ENCODE results near the gene PTPRM. TPM values are rescaled to one million over a fixed set of nuclear protein-coding genes. Genes with fewer than 3 reads are reported as not detected.

Gene PTPRM
- total RNA-seq, 4 donors from 2014 or later, result 170 to 198 (median 182) TPM

- WGBS, 2 donors, result 77 to 82% methylated on average over 2 of the region's 2 CpGs
- Histone ChIP-seq H3K4me1 (peaks cover 14 to 16% of the 10 kb centered on the region in 2 donors), H3K9me3 (no peaks in the 10 kb centered on the region), H3K4me3 (replicated peaks in 1 of 3) (no peak overlapping the region), H3K36me3 (no peaks in the 10 kb centered on the region), H3K27me3 (no peaks in the 10 kb centered on the region), H3K27ac (no peak overlapping the region)
- no peak for TF ChIP-seq CTCF (IDR thresholded peaks at IDR 0.05)
- TF ChIP-seq POLR2A (IDR thresholded peaks at IDR 0.05), result no peak
- DNase-seq, result no peak
- intact Hi-C loops (cut with DNase I), result loop anchor here (10.0 kb wide), 1 partner anchor 927 kb away; no protein-coding TSS in a partner anchor
Observed at GRCh38 chr18:7557973-7558372, 9.1 kb upstream of the PTPRM start.

- H3K27me3 ChIP-seq, result no peaks in the 10 kb centered on the region
- TF ChIP-seq CTCF (IDR thresholded peaks at IDR 0.05) (no peak), POLR2A (IDR thresholded peaks at IDR 0.05) (no peak)
- WGBS, 2 donors, result 97% methylated on average over 2 of the region's 2 CpGs
- no peaks in the 10 kb centered on the region for H3K9me3 ChIP-seq
- H3K4me1 ChIP-seq, result peaks cover 15 to 16% of the 10 kb centered on the region in 2 donors
- intact Hi-C loops (cut with DNase I), result loop anchor here (10.0 kb wide), 1 partner anchor 926 kb away; no protein-coding TSS in a partner anchor
- no peak overlapping the region for H3K4me3 ChIP-seq (replicated peaks in 1 of 3)
- no peak for DNase-seq
- H3K36me3 ChIP-seq, result no peaks in the 10 kb centered on the region
- no peak overlapping the region for H3K27ac ChIP-seq
Observed at GRCh38 chr18:7558769-7559168, 8.3 kb upstream of the PTPRM start.

- Histone ChIP-seq H3K4me3 (replicated peaks in 1 of 3) (no peak overlapping the region), H3K4me1 (peaks cover 15 to 16% of the 10 kb centered on the region in 2 donors), H3K27ac (no peak overlapping the region), H3K9me3 (no peaks in the 10 kb centered on the region), H3K27me3 (no peaks in the 10 kb centered on the region), H3K36me3 (no peaks in the 10 kb centered on the region)
- DNase-seq, result no peak
- 79 to 85% methylated on average over 2 to 4 of the region's 4 CpGs for WGBS, 2 donors
- intact Hi-C loops (cut with DNase I), result loop anchor here (10.0 kb wide), 1 partner anchor 925 kb away; no protein-coding TSS in a partner anchor
- TF ChIP-seq CTCF (IDR thresholded peaks at IDR 0.05), result no peak
- no peak for TF ChIP-seq POLR2A (IDR thresholded peaks at IDR 0.05)
Observed at GRCh38 chr18:7559709-7560319, 7.3 kb upstream of the PTPRM start.

GRCh38 chr18:7561909-7562460, 5.1 kb upstream of the PTPRM start:
- no peak for DNase-seq
- intact Hi-C loops (cut with DNase I), result no loop called here
- Histone ChIP-seq H3K27ac (peak overlapping the region; percentile 3 to 64 (median 17)), H3K27me3 (no peaks in the 10 kb centered on the region), H3K9me3 (no peaks in the 10 kb centered on the region), H3K4me3 (replicated peaks in 1 of 3) (no peak overlapping the region), H3K4me1 (peaks cover 23 to 28% of the 10 kb centered on the region in 2 donors), H3K36me3 (no peaks in the 10 kb centered on the region)
- WGBS, 2 donors, result 61 to 82% methylated on average over 7 of the region's 7 CpGs
- TF ChIP-seq CTCF (IDR thresholded peaks at IDR 0.05), result no peak
- no peak for TF ChIP-seq POLR2A (IDR thresholded peaks at IDR 0.05)

GRCh38 chr18:7562491-7562890, 4.6 kb upstream of the PTPRM start:
- no peaks in the 10 kb centered on the region for H3K27me3 ChIP-seq
- H3K9me3 ChIP-seq, result no peaks in the 10 kb centered on the region
- TF ChIP-seq POLR2A (IDR thresholded peaks at IDR 0.05), result no peak
- TF ChIP-seq CTCF (IDR thresholded peaks at IDR 0.05), result peak in 1 of 6 experiments; percentile 10
- no peaks in the 10 kb centered on the region for H3K36me3 ChIP-seq
- WGBS, 2 donors, result 21 to 34% methylated on average over 6 of the region's 6 CpGs
- H3K27ac ChIP-seq, result peak overlapping the region in 2 of 3 donors; percentile 17 to 64
- DNase-seq, result peak in 1 of 2 donors; percentile 12
- peaks cover 23 to 28% of the 10 kb centered on the region in 2 donors for H3K4me1 ChIP-seq
- intact Hi-C loops (cut with DNase I), result no loop called here
- no peak overlapping the region for H3K4me3 ChIP-seq (replicated peaks in 1 of 3)
